ENCODE measurements around the gene DLG1. TPM values are rescaled to one million over a fixed set of nuclear protein-coding genes. Genes with fewer than 3 reads are reported as not detected.

Gene DLG1
- total and polyA plus RNA-seq, 2 experiments from 2014 or later, result 54.8 to 128 TPM

- WGBS (ENCODE audit: low lambda C conversion rate, missing lambda C conversion rate), result 64% methylated on average over 7 of the region's 7 CpGs
- H3K79me2 ChIP-seq, result peaks cover 99% of the 10 kb centered on the region
- peak; percentile 33 for DNase-seq (ENCODE audit: low spot score)
- no peak for TF ChIP-seq EZH2phosphoT487 (IDR thresholded peaks at IDR 0.05; ENCODE audit: low read depth, severe bottlenecking, unreplicated experiment)
- no peak for TF ChIP-seq CTCF (IDR thresholded peaks at IDR 0.05; ENCODE audit: poor library complexity)
- TF ChIP-seq EZH2 (IDR thresholded peaks at IDR 0.05; ENCODE audit: borderline replicate concordance), result no peak
- no peaks in the 10 kb centered on the region for H3K27me3 ChIP-seq
- H3K27ac ChIP-seq, result peak overlapping the region; percentile 81
- peak overlapping the region; percentile 44 for H3K4me2 ChIP-seq
- H3K4me1 ChIP-seq (ENCODE audit: insufficient read depth), result peaks cover 21% of the 10 kb centered on the region
- no peaks in the 10 kb centered on the region for H3K9me2 ChIP-seq (replicated peaks; ENCODE audit: insufficient read depth)
- H3K4me3 ChIP-seq, result no peak overlapping the region
- H3K9me3 ChIP-seq (ENCODE audit: low read depth), result no peaks in the 10 kb centered on the region
- no peaks in the 10 kb centered on the region for H4K20me1 ChIP-seq (ENCODE audit: insufficient read depth, poor library complexity, severe bottlenecking)
- no peak overlapping the region for H2AFZ ChIP-seq
- no peaks in the 10 kb centered on the region for H3K36me3 ChIP-seq (replicated peaks; ENCODE audit: insufficient read depth, low read depth)
Measured at GRCh38 chr3:197242784-197243432, 55.5 kb downstream of the DLG1 start.

DNA sequence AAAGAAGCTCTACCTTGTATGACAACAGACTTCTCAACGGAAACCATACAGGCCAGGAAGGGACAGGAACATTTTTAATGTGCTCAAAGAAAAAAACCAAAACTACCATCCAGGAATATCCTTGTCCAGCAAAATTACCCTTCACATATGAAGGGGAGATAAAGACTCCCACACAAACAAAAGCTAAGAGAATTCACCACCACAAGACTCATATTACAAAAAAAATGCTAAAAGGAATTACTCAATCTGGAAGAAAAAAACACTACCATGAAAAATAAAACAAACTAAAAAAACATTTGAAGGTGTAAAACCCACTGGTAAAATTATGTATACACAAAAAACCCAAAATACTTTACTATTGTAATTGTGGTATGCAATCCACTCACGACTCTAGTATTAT, 57.2 kb downstream of the DLG1 start:
- Histone ChIP-seq H3K27ac (no peak overlapping the region), H3K79me2 (peaks cover 97% of the 10 kb centered on the region), H2AFZ (no peak overlapping the region), H3K27me3 (no peaks in the 10 kb centered on the region), H3K9me3 (ENCODE audit: low read depth) (no peaks in the 10 kb centered on the region), H3K4me3 (no peak overlapping the region), H3K4me1 (ENCODE audit: insufficient read depth) (peaks cover 26% of the 10 kb centered on the region), H3K4me2 (no peak overlapping the region), H3K36me3 (replicated peaks; ENCODE audit: insufficient read depth, low read depth) (no peaks in the 10 kb centered on the region), H4K20me1 (ENCODE audit: insufficient read depth, poor library complexity, severe bottlenecking) (no peaks in the 10 kb centered on the region), H3K9me2 (replicated peaks; ENCODE audit: insufficient read depth) (no peaks in the 10 kb centered on the region)
- 96% methylated on average over 2 of the region's 2 CpGs for WGBS (ENCODE audit: low lambda C conversion rate, missing lambda C conversion rate)
- DNase-seq (ENCODE audit: low spot score), result no peak
- no peak for TF ChIP-seq CTCF (IDR thresholded peaks at IDR 0.05; ENCODE audit: poor library complexity)
- no peak for TF ChIP-seq EZH2phosphoT487 (IDR thresholded peaks at IDR 0.05; ENCODE audit: low read depth, severe bottlenecking, unreplicated experiment)
- no peak for TF ChIP-seq EZH2 (IDR thresholded peaks at IDR 0.05; ENCODE audit: borderline replicate concordance)

DNA sequence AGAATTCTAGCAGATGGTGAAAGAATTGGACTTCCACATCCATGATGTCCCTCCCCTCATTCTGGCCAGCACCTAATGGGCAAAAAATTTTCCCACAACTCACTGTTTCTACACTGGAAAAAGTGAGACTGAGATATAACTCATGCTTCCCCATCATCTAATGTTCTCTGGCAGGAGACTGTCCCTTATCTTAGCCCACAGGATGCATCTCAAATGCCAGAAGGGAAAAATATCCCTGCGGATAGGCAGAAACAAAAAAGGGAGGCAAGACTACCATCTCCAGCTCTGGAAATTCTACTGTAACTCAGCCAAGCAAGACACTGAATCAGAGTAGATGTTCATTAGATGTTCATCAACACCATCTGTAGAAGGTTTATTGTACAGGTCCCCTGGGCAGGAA, 58.6 kb downstream of the DLG1 start:
- Histone ChIP-seq H3K36me3 (replicated peaks; ENCODE audit: insufficient read depth, low read depth) (no peaks in the 10 kb centered on the region), H4K20me1 (ENCODE audit: insufficient read depth, poor library complexity, severe bottlenecking) (no peaks in the 10 kb centered on the region), H3K27ac (no peak overlapping the region), H3K27me3 (no peaks in the 10 kb centered on the region), H3K9me2 (replicated peaks; ENCODE audit: insufficient read depth) (no peaks in the 10 kb centered on the region), H3K4me1 (ENCODE audit: insufficient read depth) (peaks cover 32% of the 10 kb centered on the region), H3K4me3 (no peak overlapping the region), H3K4me2 (no peak overlapping the region), H3K79me2 (peaks cover 97% of the 10 kb centered on the region), H3K9me3 (ENCODE audit: low read depth) (no peaks in the 10 kb centered on the region), H2AFZ (no peak overlapping the region)
- DNase-seq (ENCODE audit: low spot score), result no peak
- TF ChIP-seq CTCF (IDR thresholded peaks at IDR 0.05; ENCODE audit: poor library complexity), result no peak
- TF ChIP-seq EZH2 (IDR thresholded peaks at IDR 0.05; ENCODE audit: borderline replicate concordance), result no peak
- no peak for TF ChIP-seq EZH2phosphoT487 (IDR thresholded peaks at IDR 0.05; ENCODE audit: low read depth, severe bottlenecking, unreplicated experiment)
- 84% methylated on average over 1 of the region's 1 CpG for WGBS (ENCODE audit: low lambda C conversion rate, missing lambda C conversion rate)
